ENCODE results near the gene HEATR5A. TPM values are rescaled to one million over a fixed set of nuclear protein-coding genes. Genes with fewer than 3 reads are reported as not detected.

HEATR5A gene
- total and polyA plus RNA-seq, 2 donors (not counting 1 experiment from before 2014, with no cell fraction given) = 4.8 to 22.1 TPM

GRCh38 chr14:31400031-31400638, 20.2 kb downstream of the HEATR5A start:
- no peak overlapping the region for H3K27ac Mint-ChIP-seq

More at GRCh38 chr14:31400031-31400638, 20.2 kb downstream of the HEATR5A start:
- H2AFZ ChIP-seq (ENCODE audit: insufficient read depth, low read depth, low read length, poor library complexity, severe bottlenecking) = no peak overlapping the region
- H4K20me1 ChIP-seq (ENCODE audit: control insufficient read depth, insufficient read depth, low read length, poor library complexity, severe bottlenecking) = no peaks in the 10 kb centered on the region
- H3K4me1 ChIP-seq (ENCODE audit: control insufficient read depth in 2 of 2, insufficient read depth in 2 of 2, low read length in 2 of 2) = no peaks in the 10 kb centered on the region
- peaks cover 9 to 17% of the 10 kb centered on the region in 2 experiments for H3K36me3 ChIP-seq (replicated peaks in 1 of 2; ENCODE audit: control extremely low read depth in 1 of 2, control insufficient read depth in 1 of 2, extremely low read depth in 1 of 2, insufficient read depth in 2 of 2, low read length in 1 of 2)
- no peaks in the 10 kb centered on the region for H3K9me3 ChIP-seq (ENCODE audit: control extremely low read depth in 1 of 3, control insufficient read depth in 2 of 3, insufficient read depth in 1 of 3, low read length in 2 of 3)
- intact Hi-C loops (cut with micrococcal nuclease) = no loop called here
- CTCF ChIA-PET = no interaction called here
- POLR2A ChIA-PET = no interaction called here
- Mint-ChIP-seq H3K4me3 (no peak overlapping the region), H3K9me3 (ENCODE audit: insufficient read depth) (no peaks in the 10 kb centered on the region), H3K4me1 (no peaks in the 10 kb centered on the region), H3K27me3 (no peaks in the 10 kb centered on the region)
- no peak overlapping the region for H3K4me3 ChIP-seq (ENCODE audit: control extremely low read depth in 1 of 5, extremely low read depth in 1 of 5, insufficient read depth in 1 of 5, low read depth in 2 of 5, low read length in 4 of 5)
- H3K27ac ChIP-seq (ENCODE audit: low read length in 2 of 2) = no peak overlapping the region
- H3K27me3 ChIP-seq (replicated peaks in 1 of 4; ENCODE audit: control extremely low read depth in 1 of 4, control insufficient read depth in 3 of 4, insufficient read depth in 4 of 4, low read length in 3 of 4) = no peaks in the 10 kb centered on the region
- TF ChIP-seq EZH2 (IDR thresholded peaks at IDR 0.05; ENCODE audit: borderline replicate concordance, insufficient read depth, low read depth, low read length, poor library complexity, severe bottlenecking) = no peak
- TF ChIP-seq CTCF (IDR thresholded peaks at IDR 0.05) = no peak
- H3K79me2 ChIP-seq (ENCODE audit: control insufficient read depth, insufficient read depth, low read length) = peaks cover 11% of the 10 kb centered on the region
- ATAC-seq (ENCODE audit: low read depth) (no peak), DNase-seq (no peak)
- H3K4me2 ChIP-seq (replicated peaks; ENCODE audit: low read depth, low read length, poor library complexity, severe bottlenecking) = no peak overlapping the region
- 94% methylated on average over 3 of the region's 5 CpGs for WGBS (ENCODE audit: insufficient coverage)
- H3K9ac ChIP-seq (ENCODE audit: low read length) = no peak overlapping the region
